Stimulated activated CD4-positive, alpha-beta T cell treated with anti-CD3 and anti-CD28 coated beads, Interleukin-15, amount 100 ng/mL, for 24 hours (primary cell): ENCODE measurements around the gene TRMT2A.

ENCODE experiments used
- DNase-seq: peaks from one replicate; pipeline ENCODE4 v3.0.0-alpha.2; 2020

Gene TRMT2A

DNA sequence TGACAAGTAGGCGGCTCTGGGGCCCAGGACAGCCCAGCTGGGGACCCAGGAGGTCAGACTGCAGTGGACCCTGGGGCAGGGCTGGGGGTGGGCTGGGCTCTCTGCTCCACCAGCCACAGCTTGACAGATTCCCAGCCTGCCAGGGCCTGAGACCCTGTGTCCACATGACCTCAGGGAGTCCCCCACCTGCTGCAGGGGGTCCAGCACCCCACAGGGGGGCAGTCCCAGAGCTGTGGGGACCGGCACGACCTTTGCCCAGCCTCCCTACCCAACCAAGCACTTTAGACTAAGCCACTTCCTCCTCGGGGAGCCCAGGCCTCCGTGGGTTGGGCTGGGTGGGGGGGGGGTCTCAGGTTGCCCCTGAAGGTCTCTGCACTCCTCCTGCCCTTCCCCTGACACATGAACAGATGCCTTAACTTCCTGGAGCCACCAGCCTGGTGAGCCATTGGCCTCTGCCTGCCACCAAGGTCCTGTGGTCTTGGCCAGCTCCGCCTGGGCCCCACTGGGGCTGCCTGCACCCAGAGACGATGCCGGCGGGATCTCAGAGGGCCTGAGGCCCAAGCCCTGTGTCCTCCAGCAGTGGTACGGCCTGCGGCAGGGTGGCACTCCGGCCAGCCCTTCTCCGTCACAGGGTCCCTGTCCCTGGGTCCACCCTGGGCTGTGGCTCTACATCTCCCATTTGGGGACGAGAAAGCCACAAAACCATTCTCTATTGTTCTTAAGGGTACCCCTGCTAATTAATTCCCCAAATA lies 30.4 kb upstream of the TRMT2A start:
- DNase-seq = no peak

- no peak for DNase-seq
Observed at GRCh38 chr22:20146777-20147176, 29.8 kb upstream of the TRMT2A start.

DNA sequence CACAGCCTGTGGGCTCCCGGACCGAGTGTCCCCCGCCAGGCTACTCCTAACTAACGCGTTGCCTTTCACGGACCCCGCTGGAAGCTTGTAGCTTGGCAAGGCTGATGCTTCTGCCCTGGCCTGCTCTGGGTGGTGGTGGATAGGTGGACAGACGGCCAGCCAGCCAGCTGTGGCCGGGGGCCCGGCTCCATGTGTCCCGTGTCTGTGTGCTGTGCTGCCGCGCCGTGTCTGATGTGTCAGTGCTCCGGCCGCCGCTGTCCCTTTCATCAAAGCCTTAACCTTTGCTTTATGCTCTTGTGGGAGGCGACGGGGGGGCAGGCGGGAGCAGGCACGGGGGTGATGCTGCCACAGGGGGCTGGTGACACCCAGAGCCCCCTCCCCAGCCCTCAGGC lies 28.8 kb upstream of the TRMT2A start:
- no peak for DNase-seq

DNA sequence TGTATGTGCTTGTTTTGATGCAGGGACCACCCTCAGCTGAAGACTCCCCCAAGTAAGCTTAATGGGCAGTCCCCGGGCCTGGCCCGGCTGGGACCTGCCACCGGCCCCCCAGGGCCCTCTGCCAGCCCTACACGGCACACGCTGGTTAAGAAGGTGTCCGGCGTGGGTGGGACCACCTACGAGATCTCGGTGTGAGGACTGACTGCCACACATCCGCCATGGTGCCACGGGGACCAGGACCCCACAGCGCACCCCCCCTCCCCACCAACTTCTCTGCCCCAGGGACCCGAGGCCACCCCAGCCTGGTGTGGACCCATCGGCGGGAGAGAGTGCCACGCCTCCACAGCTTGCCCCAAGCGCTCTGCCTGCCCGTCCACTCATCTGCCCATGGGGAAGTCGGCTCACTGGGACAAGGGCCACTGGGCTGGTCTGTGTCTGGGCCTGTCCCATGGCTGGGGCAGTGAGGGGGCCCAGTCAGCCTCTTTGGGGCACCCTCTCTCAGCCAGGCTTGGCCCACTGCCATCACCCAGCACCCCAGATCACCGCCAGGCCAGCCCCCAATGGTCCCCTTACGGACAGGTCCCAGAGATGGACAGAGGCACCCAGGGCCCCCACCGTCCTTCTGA lies 28.3 kb upstream of the TRMT2A start:
- no peak for DNase-seq

DNA sequence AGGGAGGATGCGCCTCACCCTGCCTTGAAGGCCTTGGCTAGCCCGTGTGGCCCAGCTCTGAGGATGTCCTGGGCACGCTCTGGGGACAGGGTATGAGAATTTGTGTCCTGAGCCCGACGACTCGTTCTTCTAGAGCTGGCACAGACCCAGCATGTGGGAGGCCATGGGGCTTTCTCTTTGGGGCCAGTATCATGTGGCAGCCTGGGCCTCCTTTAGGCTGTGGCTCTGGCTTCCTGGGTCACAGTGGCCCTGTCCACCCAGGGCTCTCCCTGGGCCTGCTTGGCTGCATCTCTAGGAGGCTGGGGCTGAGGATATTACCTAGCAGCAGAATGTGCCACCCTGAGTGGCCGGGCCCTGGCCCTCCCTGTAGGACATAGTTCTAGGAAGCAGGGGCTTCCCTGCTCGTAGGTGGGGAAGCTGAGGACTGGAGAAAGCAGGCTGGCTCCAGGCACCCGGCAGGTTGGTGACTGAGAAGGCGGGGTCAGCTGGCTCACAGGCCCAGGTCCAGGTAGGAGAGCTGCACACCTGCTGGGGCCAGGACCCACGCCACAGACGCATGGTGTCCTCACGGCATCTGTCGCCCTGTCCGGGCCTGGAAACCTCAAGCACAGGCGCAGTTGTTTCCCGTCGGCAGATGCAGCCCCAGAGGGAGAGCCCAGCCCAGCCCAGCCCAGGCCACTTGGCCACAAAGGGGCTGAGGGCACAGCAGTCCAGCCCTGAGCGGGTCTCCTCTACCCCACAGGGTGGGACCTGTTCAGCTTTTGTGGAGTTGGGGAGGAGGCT lies 27.0 kb upstream of the TRMT2A start:
- no peak for DNase-seq

DNA sequence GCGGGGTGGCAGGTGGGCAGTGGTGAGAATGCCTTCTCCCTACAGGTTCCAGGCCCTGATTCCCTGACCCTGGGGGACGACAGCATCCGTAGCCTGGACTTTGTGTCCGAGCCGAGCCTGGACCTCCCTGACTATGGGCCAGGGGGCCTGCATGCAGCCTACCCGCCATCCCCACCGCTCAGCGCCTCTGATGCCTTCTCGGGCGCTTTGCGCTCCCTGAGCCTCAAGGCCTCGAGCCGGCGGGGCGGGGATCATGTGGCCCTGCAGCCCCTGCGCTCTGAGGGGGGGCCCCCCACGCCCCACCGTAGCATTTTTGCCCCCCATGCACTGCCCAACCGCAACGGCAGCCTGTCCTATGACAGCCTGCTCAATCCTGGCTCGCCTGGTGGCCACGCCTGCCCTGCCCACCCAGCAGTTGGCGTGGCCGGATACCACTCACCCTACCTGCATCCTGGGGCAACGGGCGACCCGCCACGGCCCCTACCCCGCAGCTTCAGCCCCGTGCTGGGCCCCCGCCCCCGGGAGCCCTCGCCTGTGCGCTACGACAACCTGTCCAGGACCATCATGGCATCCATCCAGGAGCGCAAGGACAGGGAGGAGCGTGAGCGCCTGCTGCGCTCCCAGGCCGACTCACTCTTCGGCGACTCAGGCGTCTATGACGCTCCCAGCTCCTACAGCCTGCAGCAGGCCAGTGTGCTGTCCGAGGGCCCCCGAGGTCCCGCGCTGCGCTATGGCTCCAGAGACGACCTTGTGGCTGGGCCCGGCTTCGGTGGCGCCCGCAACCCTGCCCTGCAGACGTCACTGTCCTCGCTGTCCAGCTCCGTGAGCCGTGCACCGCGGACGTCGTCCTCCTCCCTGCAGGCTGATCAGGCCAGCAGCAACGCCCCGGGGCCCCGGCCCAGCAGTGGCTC lies 25.9 kb upstream of the TRMT2A start:
- no peak for DNase-seq

- DNase-seq = no peak
Observed at GRCh38 chr22:20141186-20142077, 24.4 kb upstream of the TRMT2A start.

- DNase-seq = no peak
Observed at GRCh38 chr22:20140521-20140964, 23.5 kb upstream of the TRMT2A start.

GRCh38 chr22:20140107-20140445 lies 23.1 kb upstream of the TRMT2A start:
- DNase-seq = no peak

DNA sequence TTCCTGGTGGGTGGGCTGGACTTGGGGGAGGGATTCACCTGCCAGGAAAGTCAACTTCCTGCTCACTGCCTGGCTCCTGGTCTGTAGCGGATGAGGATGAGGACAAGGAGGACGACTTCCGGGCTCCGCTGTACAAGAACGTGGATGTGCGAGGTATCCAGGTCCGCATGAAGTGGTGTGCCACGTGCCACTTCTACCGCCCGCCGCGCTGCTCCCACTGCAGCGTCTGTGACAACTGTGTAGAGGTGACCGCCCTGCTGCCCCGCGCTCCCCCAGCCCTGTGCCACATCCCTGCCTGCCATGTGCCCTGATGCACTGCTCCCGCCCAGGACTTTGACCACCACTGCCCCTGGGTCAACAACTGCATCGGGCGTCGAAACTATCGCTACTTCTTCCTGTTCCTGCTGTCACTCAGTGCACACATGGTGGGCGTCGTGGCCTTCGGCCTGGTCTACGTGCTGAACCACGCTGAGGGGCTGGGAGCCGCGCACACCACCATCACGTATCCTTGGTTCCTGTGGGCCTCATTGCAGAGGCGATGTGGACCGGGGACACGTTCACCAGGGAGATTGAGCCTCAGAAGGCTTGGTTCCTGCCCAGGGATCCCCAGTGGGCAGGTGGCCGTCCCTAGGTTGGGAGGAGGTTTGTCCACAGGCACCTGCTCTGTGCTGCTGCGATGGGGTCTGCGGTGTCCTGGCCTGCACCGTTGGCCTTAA lies 22.5 kb upstream of the TRMT2A start:
- no peak for DNase-seq

- no peak for DNase-seq
Observed at GRCh38 chr22:20138868-20139267, 21.8 kb upstream of the TRMT2A start.

- DNase-seq = no peak
Observed at GRCh38 chr22:20138417-20138738, 21.4 kb upstream of the TRMT2A start.

DNA sequence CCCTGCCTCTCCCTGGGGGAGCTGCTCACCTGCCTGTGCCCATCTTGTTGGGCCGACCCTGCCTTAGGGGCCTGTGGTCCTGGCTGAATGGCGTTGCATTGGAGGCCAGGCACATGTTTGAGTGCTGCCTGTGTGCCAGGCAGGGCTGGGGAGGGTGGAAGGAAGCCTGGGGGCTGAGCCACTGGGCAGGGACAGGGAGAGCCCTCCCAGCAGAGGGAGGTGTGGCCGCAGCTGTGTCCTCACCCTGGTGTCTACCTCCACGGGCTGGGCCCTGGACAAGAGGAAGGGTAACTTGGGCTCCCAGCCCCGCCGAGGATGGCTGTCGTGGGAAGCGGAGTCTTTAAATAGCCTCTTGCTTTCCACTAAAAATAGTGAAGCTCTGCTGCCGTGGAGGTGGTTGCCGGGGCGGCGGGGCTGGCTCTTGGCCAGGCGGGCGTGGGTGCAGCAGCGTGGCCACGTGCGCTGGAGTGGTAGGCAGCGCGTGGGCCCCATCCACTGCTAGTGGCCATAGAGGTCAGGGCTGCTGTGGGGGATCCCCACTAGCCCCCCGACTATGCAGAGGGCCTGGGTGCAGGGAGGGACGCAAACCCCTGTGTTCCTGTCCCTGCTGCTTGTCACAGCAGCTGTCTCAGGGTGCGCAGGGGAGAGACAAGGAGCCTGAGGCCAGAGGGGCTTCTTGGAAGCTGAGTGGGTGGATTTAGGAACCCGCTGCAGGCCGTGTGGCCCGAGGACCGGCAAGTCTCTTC lies 20.8 kb upstream of the TRMT2A start:
- no peak for DNase-seq

DNA sequence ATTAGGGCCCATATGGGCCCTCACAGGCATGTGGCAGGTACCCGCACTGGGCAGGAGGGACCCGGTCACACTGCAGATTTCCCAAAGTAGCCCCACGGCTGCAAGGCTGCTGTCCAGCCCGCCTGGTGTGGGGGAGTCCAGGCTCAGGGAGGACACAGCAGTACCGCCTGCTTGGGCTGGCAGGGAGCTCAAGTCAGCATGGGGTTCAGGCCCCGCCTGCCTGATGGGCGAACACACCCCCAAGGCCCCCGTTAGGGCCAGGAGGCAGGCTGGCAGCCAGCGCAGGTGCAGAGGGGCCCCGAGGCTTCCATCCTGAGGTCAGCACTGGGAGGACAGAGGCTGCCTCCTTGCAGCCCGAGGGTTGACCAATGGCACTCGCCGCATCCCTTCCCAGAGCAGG lies 20.1 kb upstream of the TRMT2A start:
- DNase-seq = no peak

DNA sequence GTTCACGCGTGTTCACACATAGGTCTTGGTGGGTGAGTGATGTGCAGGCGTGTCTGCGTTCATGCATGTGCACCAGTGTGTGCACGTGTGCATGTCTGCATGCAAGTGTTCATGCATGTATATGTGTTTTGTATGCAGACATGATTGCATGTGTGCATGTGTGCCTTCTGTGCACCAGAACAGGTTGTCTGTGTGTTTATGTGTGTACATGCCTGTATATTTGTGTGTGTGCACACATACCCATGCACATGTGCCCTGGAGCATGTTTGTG lies 19.5 kb upstream of the TRMT2A start:
- DNase-seq = no peak

DNA sequence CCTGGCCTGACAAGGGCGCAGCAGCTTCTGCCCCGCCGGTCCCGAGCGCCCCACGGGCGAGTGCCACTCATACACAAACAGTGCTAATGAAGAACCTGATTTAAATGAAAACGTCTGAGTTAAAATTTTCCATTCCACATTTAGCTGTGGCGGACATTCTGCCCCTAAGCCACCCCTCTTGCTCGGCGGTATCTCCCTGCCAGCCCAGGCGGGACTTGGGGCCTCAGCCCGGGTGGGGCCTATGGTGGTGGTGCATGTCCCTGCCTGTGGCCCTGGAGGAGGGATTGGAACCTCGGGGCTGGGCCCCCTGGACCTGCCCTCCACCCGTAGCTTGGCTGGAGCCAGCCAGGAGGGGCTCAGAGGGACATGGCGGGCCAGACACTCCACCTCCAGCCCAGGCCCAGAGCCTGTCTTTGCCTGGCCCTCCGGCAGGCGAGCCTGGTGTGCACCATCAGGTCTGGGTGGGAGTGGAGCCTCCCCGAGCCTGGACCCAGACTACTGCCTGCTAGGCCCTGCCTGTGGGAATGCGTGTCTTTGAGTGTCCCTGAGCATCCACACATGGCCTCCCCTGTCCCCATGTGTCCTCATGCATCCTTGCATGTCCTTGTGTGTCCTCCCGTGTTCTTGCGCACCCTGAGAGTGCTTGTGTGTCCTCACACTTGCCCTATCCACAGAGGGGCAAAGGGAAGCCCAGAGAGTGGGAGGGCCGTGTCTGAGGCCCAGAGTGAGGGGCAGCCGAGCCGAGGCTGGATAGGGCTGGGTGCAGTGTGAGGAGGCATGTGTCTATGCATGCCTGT lies 19.0 kb upstream of the TRMT2A start:
- DNase-seq = no peak

GRCh38 chr22:20135265-20135664 lies 18.2 kb upstream of the TRMT2A start:
- DNase-seq = no peak

DNA sequence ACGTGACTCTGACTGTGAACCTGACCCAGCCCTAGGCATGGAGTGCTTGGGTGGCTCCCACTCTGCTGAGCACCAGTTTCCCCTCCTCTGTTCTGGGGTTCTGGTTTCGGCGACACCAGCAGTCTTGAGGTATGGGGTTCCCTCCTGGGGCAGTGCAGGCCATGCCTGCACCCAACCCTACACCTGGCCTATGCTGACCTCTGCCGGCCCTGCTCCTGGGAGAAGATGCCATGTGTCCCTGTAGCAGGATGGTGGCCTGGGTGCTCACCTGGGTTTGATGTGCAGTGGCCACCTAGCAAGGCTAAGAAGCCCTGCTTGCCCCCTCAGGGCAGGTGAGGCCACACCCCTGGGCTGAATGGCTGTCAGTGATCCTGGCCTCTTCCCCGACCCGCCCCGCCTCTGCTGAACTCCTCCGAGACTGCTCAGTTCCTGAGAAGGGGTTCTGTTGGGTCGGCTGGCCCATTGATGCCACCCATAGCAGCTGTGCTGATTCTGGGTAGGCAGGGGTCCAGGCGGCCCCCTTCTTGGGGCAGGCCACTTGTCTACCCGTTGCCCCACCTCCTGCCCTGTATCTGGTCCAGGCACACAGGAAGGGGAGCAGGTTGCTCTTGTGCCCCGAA lies 17.0 kb upstream of the TRMT2A start:
- DNase-seq = no peak

- DNase-seq = no peak
Observed at GRCh38 chr22:20132686-20133246, 15.7 kb upstream of the TRMT2A start.
